Measurements from ENCODE around the gene LYPD4.
"Not testable (repeated sequence)": the region's sequence is repeated elsewhere in the genome, so short reads cannot be mapped to it uniquely, and the experiment has no call there.

Gene LYPD4, protein sequence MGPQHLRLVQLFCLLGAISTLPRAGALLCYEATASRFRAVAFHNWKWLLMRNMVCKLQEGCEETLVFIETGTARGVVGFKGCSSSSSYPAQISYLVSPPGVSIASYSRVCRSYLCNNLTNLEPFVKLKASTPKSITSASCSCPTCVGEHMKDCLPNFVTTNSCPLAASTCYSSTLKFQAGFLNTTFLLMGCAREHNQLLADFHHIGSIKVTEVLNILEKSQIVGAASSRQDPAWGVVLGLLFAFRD

GRCh38 chr19:41844601-41845000 is at the start of gene LYPD4:
TSS of gene LYPD4 (minus strand) at chr19:41844683. CDS start at chr19:41839285, 5,398 bp downstream.
- DNase-seq = peak; percentile 83

- DNase-seq = peak; percentile 67
Observed at GRCh38 chr19:41893899-41894298, 49.4 kb upstream of the LYPD4 start.

DNA sequence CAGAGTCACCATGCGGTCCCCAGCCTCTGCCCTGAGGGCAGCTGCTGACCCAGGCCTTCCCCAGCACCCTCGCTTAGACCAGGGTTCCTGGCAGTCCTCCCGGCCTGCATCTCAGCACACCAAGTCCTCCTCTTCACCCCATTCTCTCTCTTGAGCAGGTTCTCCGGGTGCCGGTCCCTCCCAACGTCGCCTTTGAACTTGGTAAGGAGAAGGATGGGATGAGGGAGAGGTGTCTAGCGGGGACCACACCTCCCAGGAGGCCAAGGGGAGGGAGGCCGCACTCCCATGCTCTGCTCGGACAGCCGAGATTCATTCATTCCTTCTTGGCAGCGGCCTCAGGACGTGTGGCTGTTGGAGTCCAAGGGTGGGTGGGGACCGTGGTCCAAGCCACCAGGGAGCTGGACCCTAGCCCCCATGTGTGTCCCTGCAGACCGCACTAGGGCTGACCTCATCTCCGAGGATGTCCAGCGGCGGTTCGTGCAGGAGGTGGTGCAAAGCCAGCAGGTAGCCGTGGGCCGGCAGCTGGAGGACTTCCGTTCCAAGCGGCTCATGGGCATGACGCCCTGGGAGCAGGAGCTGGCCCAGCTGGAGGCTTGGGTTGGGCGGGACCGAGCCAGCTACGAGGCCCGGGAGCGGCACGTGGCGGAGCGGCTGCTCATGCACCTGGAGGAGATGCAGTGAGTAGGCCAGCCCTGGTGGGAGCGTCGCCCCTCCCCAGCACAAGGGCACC is 47.9 kb upstream of the LYPD4 start:
- DNase-seq = no peak

DNA sequence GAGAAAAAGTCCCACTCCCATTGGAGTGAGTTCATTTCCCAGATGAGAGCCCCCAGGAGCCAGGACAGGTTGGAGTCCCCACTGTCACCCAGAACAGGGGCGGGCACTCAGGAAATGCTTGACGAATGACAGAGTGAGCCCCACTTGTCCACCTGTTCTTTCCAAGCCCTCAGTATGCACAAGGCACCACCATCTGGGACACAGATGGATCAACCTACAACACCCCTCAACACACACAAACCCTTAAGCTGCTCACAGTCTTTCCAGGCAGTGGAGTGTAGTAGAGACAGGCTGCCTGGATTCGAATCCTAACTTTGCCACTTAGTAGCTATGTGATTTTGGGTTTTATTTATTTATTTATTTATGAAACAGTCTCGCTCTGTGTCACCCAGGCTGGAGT is 46.5 kb upstream of the LYPD4 start:
- DNase-seq = no peak

- no peak for DNase-seq
Observed at GRCh38 chr19:41889896-41890295, 45.4 kb upstream of the LYPD4 start.

- DNase-seq = no peak
Observed at GRCh38 chr19:41888926-41889325, 44.4 kb upstream of the LYPD4 start.

GRCh38 chr19:41887711-41888382 is 43.4 kb upstream of the LYPD4 start:
- peak; percentile 80 for DNase-seq

GRCh38 chr19:41886761-41887710 is 42.6 kb upstream of the LYPD4 start:
- DNase-seq = no peak

DNA sequence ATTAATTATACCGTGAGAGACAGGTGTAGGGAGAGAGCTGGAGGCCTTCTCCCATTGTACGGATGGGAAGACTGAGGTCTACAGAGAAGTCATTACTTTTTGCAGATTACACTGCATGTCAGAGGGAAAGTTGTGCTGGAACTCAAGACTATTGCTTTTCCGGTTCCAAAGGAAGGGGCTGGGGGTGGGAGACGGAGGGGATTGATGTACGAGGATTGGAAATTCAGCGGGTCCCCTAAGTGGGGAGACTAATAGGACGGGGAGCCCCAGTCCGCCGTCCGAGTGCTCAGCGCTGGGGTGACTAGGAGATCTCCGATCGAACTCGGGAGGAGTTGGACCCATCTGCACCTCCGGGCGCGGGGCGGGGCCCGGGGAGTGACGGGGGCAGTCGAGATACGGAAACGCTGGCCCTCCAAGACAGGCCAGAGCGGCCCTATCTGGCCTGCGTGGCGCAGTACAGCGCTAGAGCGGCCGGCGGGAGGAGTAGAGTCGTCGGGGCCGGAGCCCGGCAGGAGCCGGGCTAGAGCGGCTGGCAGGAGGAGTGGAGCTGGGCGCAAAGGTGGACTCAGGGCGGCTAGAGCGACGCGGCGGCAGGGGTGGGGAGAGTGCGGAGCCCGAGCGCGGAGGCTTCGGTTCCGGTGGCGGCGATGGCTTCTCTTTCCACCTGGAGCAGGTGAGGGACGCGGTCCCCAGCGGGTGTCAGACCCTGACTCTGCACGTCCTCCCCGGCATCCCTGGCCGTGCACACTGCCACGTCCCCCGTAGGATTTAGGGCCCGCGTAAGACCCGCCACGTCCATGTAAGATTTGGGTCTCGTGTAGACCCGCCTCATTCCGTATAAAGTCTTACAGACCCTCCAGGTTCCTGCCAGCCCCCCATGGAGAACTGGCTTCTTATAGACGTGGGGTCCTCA is 39.6 kb upstream of the LYPD4 start:
- peak; percentile 100 for DNase-seq

- DNase-seq = no peak
Observed at GRCh38 chr19:41883463-41883820, 39.0 kb upstream of the LYPD4 start.

DNA sequence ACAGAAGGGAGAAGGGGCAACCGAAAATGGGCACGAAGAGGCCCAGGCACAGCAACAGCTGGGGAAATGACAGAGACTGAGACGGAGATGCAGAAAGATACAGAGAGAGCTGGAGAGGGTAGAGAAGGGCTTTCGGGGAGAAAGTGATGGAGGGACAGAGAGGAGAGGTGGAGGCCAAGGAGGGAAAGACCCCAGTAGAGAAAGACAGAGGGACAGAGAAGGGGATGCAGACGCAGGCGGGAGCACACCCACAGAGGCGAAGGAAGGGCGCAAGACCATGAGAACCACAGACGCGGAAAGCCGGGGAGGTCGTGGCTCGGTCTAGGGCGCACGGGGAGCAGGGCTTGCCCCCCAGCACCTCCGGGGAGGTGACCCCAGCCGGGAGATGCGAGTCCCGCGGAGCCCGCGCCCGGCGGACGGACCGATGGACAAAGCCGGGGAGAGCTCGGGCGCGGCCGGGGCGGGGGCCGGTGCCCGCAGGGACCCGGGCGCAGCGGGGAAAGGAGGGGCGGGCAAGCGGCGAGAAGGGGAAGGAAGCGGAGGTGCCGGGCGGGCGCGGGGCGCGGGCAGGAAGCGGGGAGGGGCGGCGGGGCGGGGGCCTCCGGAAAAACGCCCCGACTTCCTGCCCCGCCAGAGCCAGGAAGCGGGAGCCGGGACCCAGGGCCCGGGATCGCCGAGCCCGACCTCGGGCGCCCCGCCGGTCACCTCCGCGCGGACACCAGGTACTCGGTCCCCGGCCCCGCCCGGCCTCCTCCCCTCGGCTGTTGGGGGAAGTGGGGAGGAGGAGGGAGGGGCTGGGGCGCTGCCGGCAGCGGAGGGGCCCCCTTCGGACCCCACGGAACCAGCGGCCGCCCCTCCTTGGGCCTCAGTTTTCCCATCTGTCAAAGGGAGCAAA is 38.3 kb upstream of the LYPD4 start, which contains the start of gene ARHGEF1:
Gene ARHGEF1 (plus strand): TSS at position 617 of the 895 bp plus-strand sequence. CDS start 4,899 bp downstream, outside the sequence.
- DNase-seq = peak; percentile 71

DNA sequence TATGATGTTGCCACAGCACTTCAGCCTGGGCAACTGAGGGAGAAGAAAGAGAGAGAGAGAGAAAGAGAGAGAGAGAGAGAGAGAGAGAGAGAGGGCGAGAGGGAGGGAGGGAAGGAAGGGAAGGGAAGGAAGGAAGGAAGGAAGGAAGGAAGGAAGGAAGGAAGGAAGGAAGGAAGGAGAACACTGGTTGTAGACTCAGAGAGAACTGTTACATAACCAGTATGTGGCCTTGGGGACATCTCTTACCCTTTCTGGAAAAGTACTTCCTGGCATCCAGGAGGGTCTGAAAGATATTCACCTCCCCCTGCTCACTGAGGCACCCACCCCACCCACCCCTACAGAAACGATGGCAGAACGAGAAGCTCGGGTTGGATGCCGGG is 35.8 kb upstream of the LYPD4 start:
- DNase-seq = no peak

GRCh38 chr19:41879670-41880328 is 35.3 kb upstream of the LYPD4 start:
- DNase-seq = no peak

GRCh38 chr19:41879080-41879479 is 34.6 kb upstream of the LYPD4 start:
- no peak for DNase-seq

GRCh38 chr19:41877916-41878905 is 33.7 kb upstream of the LYPD4 start:
- DNase-seq = no peak

DNA sequence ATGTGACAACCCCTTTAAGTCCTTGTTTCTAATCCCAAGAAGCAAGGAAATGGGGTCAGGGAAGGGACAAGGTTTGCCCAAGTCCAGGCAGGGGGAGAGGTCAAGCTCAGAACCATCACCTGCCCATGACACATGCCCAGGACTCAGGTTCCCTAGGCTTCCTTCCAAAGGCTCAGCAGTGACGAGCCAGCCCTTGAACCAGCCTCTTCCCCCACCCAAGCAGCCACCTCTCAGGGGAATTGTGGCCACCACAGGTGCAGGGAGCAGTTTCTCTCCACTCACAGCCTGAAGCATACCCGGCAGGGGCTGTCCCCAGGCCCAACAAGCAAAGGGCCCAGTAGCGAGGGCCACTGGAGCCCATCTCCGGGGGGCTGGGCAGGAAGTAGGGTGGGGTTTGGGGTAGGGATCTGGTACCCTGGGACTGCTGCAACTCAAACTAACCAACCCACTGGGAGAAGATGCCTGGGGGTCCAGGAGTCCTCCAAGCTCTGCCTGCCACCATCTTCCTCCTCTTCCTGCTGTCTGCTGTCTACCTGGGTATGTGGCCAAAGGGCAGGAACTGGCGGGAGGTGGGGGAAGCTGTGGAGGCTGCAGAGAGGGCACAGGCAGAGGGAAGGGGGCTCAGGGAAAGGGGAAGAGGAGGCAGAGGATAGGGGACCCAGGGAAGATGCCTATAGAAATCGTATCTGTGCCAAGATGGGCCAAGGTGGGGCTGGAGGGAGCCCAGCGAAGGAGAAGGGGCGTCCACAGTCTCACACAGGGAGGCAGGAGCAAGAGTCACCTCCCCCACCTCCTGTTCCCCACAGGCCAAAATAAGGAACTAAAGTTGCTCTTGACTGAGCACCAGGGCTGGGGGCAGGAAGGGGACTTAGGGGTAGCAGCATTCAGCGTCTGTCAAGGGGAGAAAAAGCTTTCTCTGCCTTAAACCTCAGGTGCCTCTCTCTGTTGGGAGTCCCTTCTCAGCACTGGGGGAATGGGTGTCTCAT is 32.7 kb upstream of the LYPD4 start, which contains the start of gene CD79A:
Gene CD79A (plus strand): TSS at position 433 of the 986 bp plus-strand sequence. CDS start 26 bp downstream, at position 459.
- DNase-seq = no peak

- not testable (repeated sequence) for DNase-seq
Observed at GRCh38 chr19:41875973-41876372, 31.5 kb upstream of the LYPD4 start.
